Stimulated activated CD4-positive, alpha-beta T cell treated with anti-CD3 and anti-CD28 coated beads, TNF-alpha, amount 100 ng/mL, for 48 hours (primary cell): ENCODE results near the gene SKIDA1.
"Not testable (repeated sequence)": the region's sequence is repeated elsewhere in the genome, so short reads cannot be mapped to it uniquely, and the experiment has no call there.

Source experiments
- DNase-seq, 3 donors: peaks; one replicate each; pipeline ENCODE4 v3.0.0-alpha.2; 2020; ENCODE audit warnings: low read depth in 3 of 3

The SKIDA1 gene

GRCh38 chr10:21525367-21526187 lies at the start of gene SKIDA1:
TSS of gene SKIDA1 (minus strand) at chr10:21525682. CDS start at chr10:21517822, 7,860 bp downstream.
- DNase-seq = peak in 2 of 3 donors; percentile 37 to 51

GRCh38 chr10:21574514-21574913 lies 49.0 kb upstream of the SKIDA1 start:
- DNase-seq = not testable (repeated sequence)

GRCh38 chr10:21572578-21572977 lies 47.1 kb upstream of the SKIDA1 start:
- DNase-seq = no peak

GRCh38 chr10:21570761-21571521 lies 45.5 kb upstream of the SKIDA1 start:
- DNase-seq = no peak

- not testable (repeated sequence) for DNase-seq
Measured at GRCh38 chr10:21558984-21559383, 33.5 kb upstream of the SKIDA1 start.

- no peak for DNase-seq
Measured at GRCh38 chr10:21556527-21556926, 31.0 kb upstream of the SKIDA1 start.

- no peak for DNase-seq
Measured at GRCh38 chr10:21552638-21553037, 27.2 kb upstream of the SKIDA1 start.

GRCh38 chr10:21547246-21547645 lies 21.8 kb upstream of the SKIDA1 start:
- no peak for DNase-seq

- DNase-seq = not testable (repeated sequence)
Measured at GRCh38 chr10:21540701-21541100, 15.2 kb upstream of the SKIDA1 start.

- DNase-seq = no peak
Measured at GRCh38 chr10:21536874-21537273, 11.4 kb upstream of the SKIDA1 start.

GRCh38 chr10:21535976-21536375 lies 10.5 kb upstream of the SKIDA1 start:
- DNase-seq = not testable (repeated sequence)

GRCh38 chr10:21535494-21535965 lies 10.0 kb upstream of the SKIDA1 start:
- DNase-seq = no peak

- DNase-seq = no peak
Measured at GRCh38 chr10:21534604-21535493, 9.4 kb upstream of the SKIDA1 start.

GRCh38 chr10:21534280-21534586 lies 8.8 kb upstream of the SKIDA1 start:
- DNase-seq = no peak

GRCh38 chr10:21533467-21534279 lies 8.2 kb upstream of the SKIDA1 start, which contains the start of gene MLLT10:
TSS of gene MLLT10 (plus strand) at chr10:21534232. CDS start at chr10:21534645, 413 bp downstream.
- peak; percentile 66 to 88 (median 85) for DNase-seq

GRCh38 chr10:21532694-21533466 lies 7.4 kb upstream of the SKIDA1 start:
- no peak for DNase-seq

GRCh38 chr10:21531164-21531563 lies 5.7 kb upstream of the SKIDA1 start:
- no peak for DNase-seq

- no peak for DNase-seq
Measured at GRCh38 chr10:21530641-21531040, 5.2 kb upstream of the SKIDA1 start.

GRCh38 chr10:21530168-21530567 lies 4.7 kb upstream of the SKIDA1 start:
- DNase-seq = no peak
